ENCODE data around the gene ZNF536.

DNA sequence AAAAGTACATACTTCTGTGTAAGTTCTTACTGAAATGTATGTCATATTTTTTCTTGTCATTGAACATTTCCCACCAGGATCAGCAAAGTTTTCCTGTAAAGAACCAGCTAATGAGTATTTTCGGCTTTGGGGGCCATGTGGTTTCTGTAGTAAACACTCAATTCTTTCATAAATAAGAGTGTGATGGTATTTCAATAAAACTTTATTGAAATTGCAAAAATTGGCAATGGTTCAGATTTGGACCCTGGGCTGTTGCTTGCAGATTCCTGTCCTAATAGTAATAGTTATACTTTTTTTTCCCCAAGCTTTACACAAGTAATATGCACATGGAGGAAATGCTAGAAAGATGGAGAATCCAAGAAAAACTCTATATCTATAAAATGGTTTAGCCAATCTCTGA, 83.7 kb downstream of the ZNF536 start:
- TF ChIP-seq, protein P1, sequence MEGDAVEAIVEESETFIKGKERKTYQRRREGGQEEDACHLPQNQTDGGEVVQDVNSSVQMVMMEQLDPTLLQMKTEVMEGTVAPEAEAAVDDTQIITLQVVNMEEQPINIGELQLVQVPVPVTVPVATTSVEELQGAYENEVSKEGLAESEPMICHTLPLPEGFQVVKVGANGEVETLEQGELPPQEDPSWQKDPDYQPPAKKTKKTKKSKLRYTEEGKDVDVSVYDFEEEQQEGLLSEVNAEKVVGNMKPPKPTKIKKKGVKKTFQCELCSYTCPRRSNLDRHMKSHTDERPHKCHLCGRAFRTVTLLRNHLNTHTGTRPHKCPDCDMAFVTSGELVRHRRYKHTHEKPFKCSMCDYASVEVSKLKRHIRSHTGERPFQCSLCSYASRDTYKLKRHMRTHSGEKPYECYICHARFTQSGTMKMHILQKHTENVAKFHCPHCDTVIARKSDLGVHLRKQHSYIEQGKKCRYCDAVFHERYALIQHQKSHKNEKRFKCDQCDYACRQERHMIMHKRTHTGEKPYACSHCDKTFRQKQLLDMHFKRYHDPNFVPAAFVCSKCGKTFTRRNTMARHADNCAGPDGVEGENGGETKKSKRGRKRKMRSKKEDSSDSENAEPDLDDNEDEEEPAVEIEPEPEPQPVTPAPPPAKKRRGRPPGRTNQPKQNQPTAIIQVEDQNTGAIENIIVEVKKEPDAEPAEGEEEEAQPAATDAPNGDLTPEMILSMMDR (conservative IDR thresholded peaks at IDR 0.05; ENCODE audit: low read depth, low read length), result no peak
- TF ChIP-seq POLR2A (IDR thresholded peaks at IDR 0.05; ENCODE audit: low read depth, low read length) (no peak), RFX5 (IDR thresholded peaks at IDR 0.05; ENCODE audit: low read depth, low read length) (no peak), SMC3 (IDR thresholded peaks at IDR 0.05; ENCODE audit: low read depth, low read length) (no peak), CHD1 (IDR thresholded peaks at IDR 0.05; ENCODE audit: low read depth, low read length) (no peak), BHLHE40 (IDR thresholded peaks at IDR 0.05; ENCODE audit: low read depth, low read length) (no peak)
- TF ChIP-seq, protein P2, sequence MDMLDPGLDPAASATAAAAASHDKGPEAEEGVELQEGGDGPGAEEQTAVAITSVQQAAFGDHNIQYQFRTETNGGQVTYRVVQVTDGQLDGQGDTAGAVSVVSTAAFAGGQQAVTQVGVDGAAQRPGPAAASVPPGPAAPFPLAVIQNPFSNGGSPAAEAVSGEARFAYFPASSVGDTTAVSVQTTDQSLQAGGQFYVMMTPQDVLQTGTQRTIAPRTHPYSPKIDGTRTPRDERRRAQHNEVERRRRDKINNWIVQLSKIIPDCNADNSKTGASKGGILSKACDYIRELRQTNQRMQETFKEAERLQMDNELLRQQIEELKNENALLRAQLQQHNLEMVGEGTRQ (IDR thresholded peaks at IDR 0.05; ENCODE audit: low read depth, low read length), result no peak

Data from IMR-90 (cell line).